Activated CD4-positive, alpha-beta T cell treated with anti-CD3 and anti-CD28 coated beads, Interleukin-2, amount 50 U/mL, for 16 hours (primary cell): ENCODE data around the gene OR56A1.

Experiments used
- DNase-seq: peaks from one replicate; pipeline ENCODE4 v3.0.0-alpha.2; 2020

Gene OR56A1

DNA sequence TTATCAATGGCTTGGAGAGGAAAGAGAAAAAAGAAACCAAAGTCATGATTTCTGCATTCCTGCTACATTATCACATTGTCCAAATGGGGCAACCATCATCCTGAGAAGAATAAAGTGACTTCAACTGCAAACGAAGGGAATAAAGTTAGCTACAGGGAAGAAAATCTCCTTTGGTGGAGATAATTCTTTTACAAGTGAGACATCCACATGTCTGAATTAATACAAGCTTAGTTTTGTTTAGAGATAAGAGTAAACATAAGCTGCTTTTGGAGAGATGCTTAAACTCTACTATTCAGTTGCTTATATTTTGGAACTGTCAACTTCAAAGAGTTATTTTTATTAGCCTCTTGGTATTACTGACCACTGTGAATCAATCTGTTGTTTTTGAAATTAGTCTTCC, 43.7 kb downstream of the OR56A1 start, which contains the start of gene OR52L1:
TSS of gene OR52L1 (minus strand) at position 101 of the 400 bp plus-strand sequence. CDS start at position 46, 55 bp downstream.
- no peak for DNase-seq

DNA sequence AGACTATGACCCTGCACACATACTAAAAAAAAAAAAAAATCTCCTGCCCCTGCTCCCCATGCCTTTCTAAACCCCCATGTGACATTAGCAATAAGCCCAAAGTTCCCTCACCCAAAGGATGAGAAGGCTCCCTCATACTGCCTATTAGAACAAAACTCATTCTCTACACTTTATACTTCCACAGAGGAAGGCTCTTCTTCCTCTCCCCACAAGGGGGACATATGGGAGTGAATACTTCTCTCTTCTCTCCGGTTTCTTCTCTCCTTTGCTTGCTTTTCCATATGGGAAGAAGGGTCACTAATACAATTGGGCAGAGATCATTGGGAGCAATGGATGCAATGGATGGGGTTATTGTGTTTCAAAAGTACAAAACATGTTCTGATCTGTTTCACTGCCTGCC, 47.1 kb downstream of the OR56A1 start:
- DNase-seq: no peak

DNA sequence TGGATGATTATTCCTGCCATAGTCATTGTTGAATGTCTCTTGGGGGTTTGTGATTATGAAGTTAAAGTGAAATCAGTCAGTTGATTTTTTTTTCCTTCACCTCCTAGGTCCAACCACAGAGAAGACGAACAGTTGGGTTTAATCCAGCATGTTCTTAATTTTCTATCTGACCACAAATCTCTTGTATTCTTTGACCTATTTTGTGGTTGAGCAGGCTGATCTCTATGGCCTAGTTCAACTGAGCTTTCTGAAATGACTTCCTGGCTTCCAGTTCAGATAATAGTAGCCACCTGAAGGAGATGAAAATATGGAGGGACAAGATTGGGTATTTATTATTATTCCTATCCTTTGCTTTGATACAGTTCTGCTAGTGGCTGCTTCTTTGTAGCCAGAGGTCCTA, 57.0 kb downstream of the OR56A1 start:
- no peak for DNase-seq
